OCI-LY7 (cell line): ENCODE measurements around the gene PARN.

Source experiments
- CTCF ChIP-seq: fragments of 200-600 bp; sonication (generic); conservative IDR thresholded peaks from 2 replicates; pipeline ENCODE4 v1.5.1; 2014; ENCODE audit warnings: mild to moderate bottlenecking, antibody characterized with exemption, low read length, moderate library complexity, mixed read lengths
- EZH2phosphoT487 ChIP-seq: fragments of 200-600 bp; sonication (generic); IDR thresholded peaks from 2 replicates; pipeline ENCODE4 v1.6.1; 2018; ENCODE audit warnings: low read depth, borderline replicate concordance, mild to moderate bottlenecking, mixed run types, antibody characterized with exemption, low read length, moderate library complexity, mixed read lengths

- TF ChIP-seq CTCF (no peak), EZH2phosphoT487 (no peak)
These were observed 65.0 kb downstream of the PARN start for GRCh38 chr16:14564861-14565687.
